MM.1S (cell line): ENCODE results near the gene SPAG16.

Experiments used
- DNase-seq: peaks from one replicate; pipeline ENCODE4 v3.0.0-alpha.2; 2015
- H2AFZ ChIP-seq: fragments of 300-600 bp; sonication (generic); 2 replicates; pipeline ENCODE4 v1.6.0; 2016; ENCODE audit warnings: antibody characterized with exemption, low read length
- H3F3A ChIP-seq: fragments of 300-600 bp; sonication (generic); 2 replicates; pipeline ENCODE4 v1.6.1; 2016; ENCODE audit warnings: mild to moderate bottlenecking, antibody characterized with exemption, low read length, moderate library complexity, mixed read lengths; ENCODE audit not compliant: insufficient read depth
- H3K27ac ChIP-seq: fragments of 300-600 bp; sonication (generic); 2 replicates; pipeline ENCODE4 v1.5.1; 2016; ENCODE audit warnings: mild to moderate bottlenecking, low read length
- H3K27me3 ChIP-seq: fragments of 300-600 bp; sonication (generic); replicated peaks from 2 replicates; pipeline ENCODE4 v1.6.0; 2016; ENCODE audit warnings: low read length; ENCODE audit not compliant: insufficient read depth
- H3K36me3 ChIP-seq: fragments of 300-600 bp; sonication (generic); replicated peaks from 2 replicates; pipeline ENCODE4 v1.6.1; 2016; ENCODE audit warnings: mild to moderate bottlenecking, low read length, mixed read lengths; ENCODE audit not compliant: insufficient read depth
- H3K4me1 ChIP-seq: fragments of 300-600 bp; sonication (generic); 2 replicates; pipeline ENCODE4 v1.6.1; 2016; ENCODE audit warnings: low read length, mixed read lengths
- H3K4me2 ChIP-seq: fragments of 300-600 bp; sonication (generic); 2 replicates; pipeline ENCODE4 v1.6.0; 2016; ENCODE audit warnings: low read depth, low read length
- H3K4me3 ChIP-seq: fragments of 300-600 bp; sonication (generic); 2 replicates; pipeline ENCODE4 v1.5.1; 2016; ENCODE audit warnings: low read length, mixed read lengths
- H3K79me2 ChIP-seq: fragments of 300-600 bp; sonication (generic); 2 replicates; pipeline ENCODE4 v1.6.1; 2016; ENCODE audit warnings: mixed run types, low read length, mixed read lengths
- H3K9ac ChIP-seq: fragments of 300-600 bp; sonication (generic); 2 replicates; pipeline ENCODE4 v1.6.1; 2016; ENCODE audit warnings: low read length, mixed read lengths
- H3K9me2 ChIP-seq: fragments of 300-600 bp; sonication (generic); replicated peaks from 2 replicates; pipeline ENCODE4 v1.6.1; 2016; ENCODE audit warnings: mild to moderate bottlenecking, low read length, mixed read lengths; ENCODE audit not compliant: insufficient read depth
- H3K9me3 ChIP-seq: fragments of 300-600 bp; sonication (generic); replicated peaks from 2 replicates; pipeline ENCODE4 v1.6.1; 2016; ENCODE audit warnings: mild to moderate bottlenecking, low read length, mixed read lengths; ENCODE audit not compliant: insufficient read depth
- H4K20me1 ChIP-seq: fragments of 300-600 bp; sonication (generic); 2 replicates; pipeline ENCODE4 v1.6.1; 2016; ENCODE audit warnings: mild to moderate bottlenecking, low read length, moderate library complexity, mixed read lengths; ENCODE audit not compliant: insufficient read depth
- CTCF ChIP-seq: fragments of 300-600 bp; sonication (generic); IDR thresholded peaks from 2 replicates; pipeline ENCODE4 v1.5.1; 2016; ENCODE audit warnings: antibody characterized with exemption, low read length, mixed read lengths
- EZH2 ChIP-seq: fragments of 300-600 bp; sonication (generic); optimal IDR thresholded peaks from 2 replicates; pipeline ENCODE3; 2017; ENCODE audit warnings: low read depth, mild to moderate bottlenecking, antibody characterized with exemption, low read length, mixed read lengths
- EZH2phosphoT487 ChIP-seq: fragments of 300-600 bp; sonication (generic); IDR thresholded peaks from 2 replicates; pipeline ENCODE4 v1.6.1; 2018; ENCODE audit warnings: antibody characterized with exemption, low read length

The SPAG16 gene

GRCh38 chr2:214450118-214450894, 1166.0 kb downstream of the SPAG16 start:
- Histone ChIP-seq H3F3A (no peaks in the 10 kb centered on the region), H3K9me2 (no peaks in the 10 kb centered on the region), H3K9ac (no peak overlapping the region), H3K9me3 (no peaks in the 10 kb centered on the region), H3K36me3 (no peaks in the 10 kb centered on the region), H3K4me1 (no peaks in the 10 kb centered on the region), H3K27me3 (no peaks in the 10 kb centered on the region), H2AFZ (no peak overlapping the region), H3K27ac (no peak overlapping the region), H3K79me2 (no peaks in the 10 kb centered on the region), H3K4me3 (no peak overlapping the region), H3K4me2 (no peak overlapping the region), H4K20me1 (no peaks in the 10 kb centered on the region)
- no peak for TF ChIP-seq EZH2
- no peak for TF ChIP-seq CTCF
- no peak for TF ChIP-seq EZH2phosphoT487
- no peak for DNase-seq

- no peak for TF ChIP-seq CTCF
- no peak for TF ChIP-seq EZH2phosphoT487
- no peak for TF ChIP-seq EZH2
- H3K4me1 ChIP-seq = no peaks in the 10 kb centered on the region
- no peaks in the 10 kb centered on the region for H3K9me3 ChIP-seq
- no peak for DNase-seq
- no peaks in the 10 kb centered on the region for H4K20me1 ChIP-seq
- H3K4me2 ChIP-seq = no peak overlapping the region
- no peak overlapping the region for H3K27ac ChIP-seq
- H3K9ac ChIP-seq = no peak overlapping the region
- no peaks in the 10 kb centered on the region for H3F3A ChIP-seq
- no peaks in the 10 kb centered on the region for H3K36me3 ChIP-seq
- H3K79me2 ChIP-seq = no peaks in the 10 kb centered on the region
- no peak overlapping the region for H3K4me3 ChIP-seq
- H2AFZ ChIP-seq = no peak overlapping the region
- no peaks in the 10 kb centered on the region for H3K9me2 ChIP-seq
- no peaks in the 10 kb centered on the region for H3K27me3 ChIP-seq
Observed at GRCh38 chr2:214451516-214452275, 1167.4 kb downstream of the SPAG16 start.
